IPS-18a (cell line): ENCODE data around the gene C1orf198.

ENCODE experiments used
- H3K27ac ChIP-seq: one replicate; pipeline ENCODE4 v1.5.1; 2013; ENCODE audit warnings: low read length
- H3K27me3 ChIP-seq: one replicate; pipeline ENCODE4 v1.6.1; 2013; ENCODE audit warnings: mild to moderate bottlenecking, low read length; ENCODE audit not compliant: control insufficient read depth, insufficient read depth
- H3K36me3 ChIP-seq: one replicate; pipeline ENCODE4 v1.6.1; 2013; ENCODE audit warnings: low read depth, low read length; ENCODE audit not compliant: control insufficient read depth
- H3K4me1 ChIP-seq: one replicate; pipeline ENCODE4 v1.6.1; 2013; ENCODE audit warnings: low read depth, low read length; ENCODE audit not compliant: control insufficient read depth
- H3K4me3 ChIP-seq: one replicate; pipeline ENCODE4 v1.5.1; 2013; ENCODE audit warnings: low read length
- H3K9ac ChIP-seq: one replicate; pipeline ENCODE4 v1.6.1; 2013; ENCODE audit warnings: mild to moderate bottlenecking, low read length, moderate library complexity
- H3K9me3 ChIP-seq: one replicate; pipeline ENCODE4 v1.6.1; 2013; ENCODE audit warnings: low read depth, low read length; ENCODE audit not compliant: control insufficient read depth

The C1orf198 gene

GRCh38 chr1:230902349-230902923, 34.1 kb upstream of the C1orf198 start:
- H3K9me3 ChIP-seq: no peaks in the 10 kb centered on the region
- H3K9ac ChIP-seq: no peak overlapping the region
- H3K36me3 ChIP-seq: no peaks in the 10 kb centered on the region
- H3K4me1 ChIP-seq: no peaks in the 10 kb centered on the region
- H3K4me3 ChIP-seq: no peak overlapping the region
- no peaks in the 10 kb centered on the region for H3K27me3 ChIP-seq
- no peak overlapping the region for H3K27ac ChIP-seq

- Histone ChIP-seq H3K9me3 (no peaks in the 10 kb centered on the region), H3K27ac (no peak overlapping the region), H3K27me3 (no peaks in the 10 kb centered on the region), H3K9ac (no peak overlapping the region), H3K4me1 (no peaks in the 10 kb centered on the region), H3K36me3 (no peaks in the 10 kb centered on the region), H3K4me3 (no peak overlapping the region)
Observed at GRCh38 chr1:230901671-230902070, 33.4 kb upstream of the C1orf198 start.

- no peaks in the 10 kb centered on the region for H3K27me3 ChIP-seq
- H3K36me3 ChIP-seq: no peaks in the 10 kb centered on the region
- no peak overlapping the region for H3K4me3 ChIP-seq
- H3K4me1 ChIP-seq: no peaks in the 10 kb centered on the region
- H3K27ac ChIP-seq: no peak overlapping the region
- no peak overlapping the region for H3K9ac ChIP-seq
- no peaks in the 10 kb centered on the region for H3K9me3 ChIP-seq
Observed at GRCh38 chr1:230900984-230901383, 32.7 kb upstream of the C1orf198 start.

- H3K9ac ChIP-seq: no peak overlapping the region
Observed at GRCh38 chr1:230899841-230900251, 31.5 kb upstream of the C1orf198 start.

GRCh38 chr1:230898748-230899147, 30.4 kb upstream of the C1orf198 start:
- no peak overlapping the region for H3K4me3 ChIP-seq
- H3K4me1 ChIP-seq: no peaks in the 10 kb centered on the region
- H3K36me3 ChIP-seq: no peaks in the 10 kb centered on the region
- H3K27ac ChIP-seq: no peak overlapping the region
- no peaks in the 10 kb centered on the region for H3K27me3 ChIP-seq
- H3K9ac ChIP-seq: no peak overlapping the region
- H3K9me3 ChIP-seq: no peaks in the 10 kb centered on the region

More at GRCh38 chr1:230899841-230900251, 31.5 kb upstream of the C1orf198 start:
- Histone ChIP-seq H3K36me3 (no peaks in the 10 kb centered on the region), H3K4me3 (no peak overlapping the region), H3K9me3 (no peaks in the 10 kb centered on the region), H3K4me1 (no peaks in the 10 kb centered on the region), H3K27ac (no peak overlapping the region), H3K27me3 (no peaks in the 10 kb centered on the region)

- Histone ChIP-seq H3K4me1 (no peaks in the 10 kb centered on the region), H3K36me3 (no peaks in the 10 kb centered on the region), H3K9ac (no peak overlapping the region), H3K9me3 (no peaks in the 10 kb centered on the region), H3K27me3 (no peaks in the 10 kb centered on the region), H3K4me3 (no peak overlapping the region), H3K27ac (no peak overlapping the region)
Observed at GRCh38 chr1:230898144-230898543, 29.8 kb upstream of the C1orf198 start.

GRCh38 chr1:230896779-230897178, 28.5 kb upstream of the C1orf198 start:
- Histone ChIP-seq H3K27ac (no peak overlapping the region), H3K9ac (no peak overlapping the region), H3K9me3 (no peaks in the 10 kb centered on the region), H3K36me3 (no peaks in the 10 kb centered on the region), H3K4me1 (no peaks in the 10 kb centered on the region), H3K27me3 (no peaks in the 10 kb centered on the region), H3K4me3 (no peak overlapping the region)

GRCh38 chr1:230895452-230895851, 27.1 kb upstream of the C1orf198 start:
- Histone ChIP-seq H3K9ac (no peak overlapping the region), H3K27ac (no peak overlapping the region), H3K36me3 (no peaks in the 10 kb centered on the region), H3K4me3 (no peak overlapping the region), H3K27me3 (no peaks in the 10 kb centered on the region), H3K9me3 (no peaks in the 10 kb centered on the region), H3K4me1 (no peaks in the 10 kb centered on the region)

- H3K27ac ChIP-seq: no peak overlapping the region
- no peak overlapping the region for H3K4me3 ChIP-seq
- no peaks in the 10 kb centered on the region for H3K36me3 ChIP-seq
- no peaks in the 10 kb centered on the region for H3K9me3 ChIP-seq
- H3K4me1 ChIP-seq: no peaks in the 10 kb centered on the region
- no peaks in the 10 kb centered on the region for H3K27me3 ChIP-seq
- H3K9ac ChIP-seq: no peak overlapping the region
Observed at GRCh38 chr1:230894664-230895063, 26.3 kb upstream of the C1orf198 start.

- no peak overlapping the region for H3K9ac ChIP-seq
- no peaks in the 10 kb centered on the region for H3K9me3 ChIP-seq
- H3K4me3 ChIP-seq: no peak overlapping the region
- H3K27me3 ChIP-seq: no peaks in the 10 kb centered on the region
- H3K36me3 ChIP-seq: no peaks in the 10 kb centered on the region
- H3K4me1 ChIP-seq: no peaks in the 10 kb centered on the region
- H3K27ac ChIP-seq: no peak overlapping the region
Observed at GRCh38 chr1:230894032-230894431, 25.7 kb upstream of the C1orf198 start.

GRCh38 chr1:230892018-230892491, 23.7 kb upstream of the C1orf198 start:
- Histone ChIP-seq H3K27ac (no peak overlapping the region), H3K9me3 (no peaks in the 10 kb centered on the region), H3K4me3 (no peak overlapping the region), H3K36me3 (no peaks in the 10 kb centered on the region), H3K4me1 (no peaks in the 10 kb centered on the region), H3K27me3 (no peaks in the 10 kb centered on the region), H3K9ac (no peak overlapping the region)

- Histone ChIP-seq H3K9ac (no peak overlapping the region), H3K36me3 (no peaks in the 10 kb centered on the region), H3K4me3 (no peak overlapping the region), H3K27me3 (no peaks in the 10 kb centered on the region), H3K9me3 (no peaks in the 10 kb centered on the region), H3K27ac (no peak overlapping the region), H3K4me1 (no peaks in the 10 kb centered on the region)
Observed at GRCh38 chr1:230891413-230891812, 23.1 kb upstream of the C1orf198 start.
